ENCODE measurements around the gene TEKT4.
A peak's percentile ranks its signal among the peaks of the same experiment; 100 is the strongest.
"Not testable (repeated sequence)": the region's sequence is repeated elsewhere in the genome, so short reads cannot be mapped to it uniquely, and the experiment has no call there.

Gene TEKT4

GRCh38 chr2:94858163-94858888, 12.9 kb upstream of the TEKT4 start:
- not testable (repeated sequence) for H3K4me3 ChIP-seq (ENCODE audit: low read length in 2 of 2); H3K18ac ChIP-seq (ENCODE audit: low read length); DNase-seq (ENCODE audit: low spot score); H3K9me3 ChIP-seq (replicated peaks in 1 of 2; ENCODE audit: control insufficient read depth in 2 of 2, insufficient read depth in 1 of 2, low read depth in 1 of 2, low read length in 2 of 2); H3K14ac ChIP-seq (ENCODE audit: low read length); H3K4me1 ChIP-seq (ENCODE audit: control insufficient read depth in 2 of 2, insufficient read depth in 1 of 2, low read depth in 1 of 2, low read length in 2 of 2); H2AK5ac ChIP-seq (ENCODE audit: low read depth, low read length); H4K91ac ChIP-seq (ENCODE audit: low read depth, low read length, poor library complexity); H3K9ac ChIP-seq (ENCODE audit: low read depth, low read length, poor library complexity); H3K4me2 ChIP-seq (ENCODE audit: insufficient read depth, low read length, poor library complexity, severe bottlenecking); H2BK120ac ChIP-seq (ENCODE audit: low read depth, low read length); H2BK15ac ChIP-seq (ENCODE audit: low read length); H3K79me1 ChIP-seq (ENCODE audit: low read depth, low read length); H2BK12ac ChIP-seq (ENCODE audit: low read length); H2BK5ac ChIP-seq (ENCODE audit: low read length); H2AFZ ChIP-seq (ENCODE audit: low read length); H4K8ac ChIP-seq (ENCODE audit: low read depth, low read length); H3K4ac ChIP-seq (ENCODE audit: low read length); H3K27ac ChIP-seq (replicated peaks; ENCODE audit: low read length); H3K23ac ChIP-seq (ENCODE audit: low read depth, low read length, poor library complexity); H3K36me3 ChIP-seq (replicated peaks in 1 of 2; ENCODE audit: control insufficient read depth in 2 of 2, insufficient read depth in 2 of 2, low read length in 2 of 2)
- WGBS, 2 donors (ENCODE audit: extremely low coverage in 2 of 2, insufficient read length in 2 of 2, insufficient replicate concordance in 1 of 2): no CpG with 5 or more reads among the region's 38 CpGs
- peaks cover 2 to 43% (median 31%) of the 10 kb centered on the region in 3 experiments for H3K27me3 ChIP-seq (ENCODE audit: control insufficient read depth in 3 of 3, insufficient read depth in 3 of 3, low read depth in 1 of 3, low read length in 3 of 3)

GRCh38 chr2:94861308-94862152, 9.7 kb upstream of the TEKT4 start:
- H3K27ac ChIP-seq (replicated peaks; ENCODE audit: low read length): no peak overlapping the region
- no peak overlapping the region for H4K91ac ChIP-seq (ENCODE audit: low read depth, low read length, poor library complexity)
- peaks cover 0 to 3% of the 10 kb centered on the region in 2 donors for H3K4me1 ChIP-seq (ENCODE audit: control insufficient read depth in 2 of 2, insufficient read depth in 1 of 2, low read depth in 1 of 2, low read length in 2 of 2)
- H2BK12ac ChIP-seq (ENCODE audit: low read length): no peak overlapping the region
- H2BK15ac ChIP-seq (ENCODE audit: low read length): no peak overlapping the region
- no peak overlapping the region for H3K4ac ChIP-seq (ENCODE audit: low read length)
- H3K18ac ChIP-seq (ENCODE audit: low read length): peak overlapping the region; percentile 80
- H3K4me3 ChIP-seq (ENCODE audit: low read length in 2 of 2): peak overlapping the region; percentile 9 to 69
- no peaks in the 10 kb centered on the region for H3K9me3 ChIP-seq (replicated peaks in 1 of 2; ENCODE audit: control insufficient read depth in 2 of 2, insufficient read depth in 1 of 2, low read depth in 1 of 2, low read length in 2 of 2)
- no peaks in the 10 kb centered on the region for H3K36me3 ChIP-seq (replicated peaks in 1 of 2; ENCODE audit: control insufficient read depth in 2 of 2, insufficient read depth in 2 of 2, low read length in 2 of 2)
- H2BK120ac ChIP-seq (ENCODE audit: low read depth, low read length): no peak overlapping the region
- WGBS, 2 donors (ENCODE audit: extremely low coverage in 2 of 2, insufficient read length in 2 of 2, insufficient replicate concordance in 1 of 2): no CpG with 5 or more reads among the region's 60 CpGs
- peak overlapping the region; percentile 56 for H3K14ac ChIP-seq (ENCODE audit: low read length)
- peak overlapping the region; percentile 63 for H3K9ac ChIP-seq (ENCODE audit: low read depth, low read length, poor library complexity)
- H2AK5ac ChIP-seq (ENCODE audit: low read depth, low read length): no peak overlapping the region
- no peak overlapping the region for H2BK5ac ChIP-seq (ENCODE audit: low read length)
- peaks cover 2 to 42% (median 31%) of the 10 kb centered on the region in 3 experiments for H3K27me3 ChIP-seq (ENCODE audit: control insufficient read depth in 3 of 3, insufficient read depth in 3 of 3, low read depth in 1 of 3, low read length in 3 of 3)
- DNase-seq (ENCODE audit: low spot score): no peak
- peak overlapping the region; percentile 77 for H2AFZ ChIP-seq (ENCODE audit: low read length)
- peak overlapping the region; percentile 43 for H4K8ac ChIP-seq (ENCODE audit: low read depth, low read length)
- peaks cover 4% of the 10 kb centered on the region for H3K79me1 ChIP-seq (ENCODE audit: low read depth, low read length)
- peak overlapping the region; percentile 80 for H3K23ac ChIP-seq (ENCODE audit: low read depth, low read length, poor library complexity)
- peak overlapping the region; percentile 62 for H3K4me2 ChIP-seq (ENCODE audit: insufficient read depth, low read length, poor library complexity, severe bottlenecking)

- not testable (repeated sequence) for DNase-seq (ENCODE audit: low spot score); H4K91ac ChIP-seq (ENCODE audit: low read depth, low read length, poor library complexity); H3K9ac ChIP-seq (ENCODE audit: low read depth, low read length, poor library complexity); H3K14ac ChIP-seq (ENCODE audit: low read length); H3K36me3 ChIP-seq (replicated peaks in 1 of 2; ENCODE audit: control insufficient read depth in 2 of 2, insufficient read depth in 2 of 2, low read length in 2 of 2); H3K4me2 ChIP-seq (ENCODE audit: insufficient read depth, low read length, poor library complexity, severe bottlenecking); H3K4ac ChIP-seq (ENCODE audit: low read length); H3K4me1 ChIP-seq (ENCODE audit: control insufficient read depth in 2 of 2, insufficient read depth in 1 of 2, low read depth in 1 of 2, low read length in 2 of 2); H2BK120ac ChIP-seq (ENCODE audit: low read depth, low read length); H2AFZ ChIP-seq (ENCODE audit: low read length); H3K27ac ChIP-seq (replicated peaks; ENCODE audit: low read length); H3K4me3 ChIP-seq (ENCODE audit: low read length in 2 of 2); H2BK15ac ChIP-seq (ENCODE audit: low read length); H3K18ac ChIP-seq (ENCODE audit: low read length); H2BK12ac ChIP-seq (ENCODE audit: low read length); H2AK5ac ChIP-seq (ENCODE audit: low read depth, low read length); H2BK5ac ChIP-seq (ENCODE audit: low read length); H4K8ac ChIP-seq (ENCODE audit: low read depth, low read length); H3K79me1 ChIP-seq (ENCODE audit: low read depth, low read length); H3K23ac ChIP-seq (ENCODE audit: low read depth, low read length, poor library complexity); H3K9me3 ChIP-seq (replicated peaks in 1 of 2; ENCODE audit: control insufficient read depth in 2 of 2, insufficient read depth in 1 of 2, low read depth in 1 of 2, low read length in 2 of 2)
- peaks cover 2 to 34% (median 28%) of the 10 kb centered on the region in 3 experiments for H3K27me3 ChIP-seq (ENCODE audit: control insufficient read depth in 3 of 3, insufficient read depth in 3 of 3, low read depth in 1 of 3, low read length in 3 of 3)
- WGBS, 2 donors (ENCODE audit: extremely low coverage in 2 of 2, insufficient read length in 2 of 2, insufficient replicate concordance in 1 of 2): no CpG with 5 or more reads among the region's 17 CpGs
Measured at GRCh38 chr2:94862903-94863302, 8.3 kb upstream of the TEKT4 start.

- H2AFZ ChIP-seq (ENCODE audit: low read length): no peak overlapping the region
- no peak overlapping the region for H2AK5ac ChIP-seq (ENCODE audit: low read depth, low read length)
- H3K4me2 ChIP-seq (ENCODE audit: insufficient read depth, low read length, poor library complexity, severe bottlenecking): no peak overlapping the region
- no peak overlapping the region for H4K8ac ChIP-seq (ENCODE audit: low read depth, low read length)
- no peak overlapping the region for H4K91ac ChIP-seq (ENCODE audit: low read depth, low read length, poor library complexity)
- no CpG with 5 or more reads among the region's 4 CpGs for WGBS, 2 donors (ENCODE audit: extremely low coverage in 2 of 2, insufficient read length in 2 of 2, insufficient replicate concordance in 1 of 2)
- H3K79me1 ChIP-seq (ENCODE audit: low read depth, low read length): no peaks in the 10 kb centered on the region
- no peak overlapping the region for H2BK15ac ChIP-seq (ENCODE audit: low read length)
- H3K9ac ChIP-seq (ENCODE audit: low read depth, low read length, poor library complexity): no peak overlapping the region
- no peak overlapping the region for H3K4me3 ChIP-seq (ENCODE audit: low read length in 2 of 2)
- no peak overlapping the region for H2BK12ac ChIP-seq (ENCODE audit: low read length)
- DNase-seq (ENCODE audit: low spot score): no peak
- H3K27me3 ChIP-seq (ENCODE audit: control insufficient read depth in 3 of 3, insufficient read depth in 3 of 3, low read depth in 1 of 3, low read length in 3 of 3): peaks cover 0 to 26% (median 17%) of the 10 kb centered on the region in 3 experiments
- H3K4ac ChIP-seq (ENCODE audit: low read length): no peak overlapping the region
- H3K9me3 ChIP-seq (replicated peaks in 1 of 2; ENCODE audit: control insufficient read depth in 2 of 2, insufficient read depth in 1 of 2, low read depth in 1 of 2, low read length in 2 of 2): no peaks in the 10 kb centered on the region
- H3K27ac ChIP-seq (replicated peaks; ENCODE audit: low read length): no peak overlapping the region
- H2BK120ac ChIP-seq (ENCODE audit: low read depth, low read length): no peak overlapping the region
- H3K36me3 ChIP-seq (replicated peaks in 1 of 2; ENCODE audit: control insufficient read depth in 2 of 2, insufficient read depth in 2 of 2, low read length in 2 of 2): no peaks in the 10 kb centered on the region
- peak overlapping the region; percentile 6 for H3K14ac ChIP-seq (ENCODE audit: low read length)
- no peak overlapping the region for H3K18ac ChIP-seq (ENCODE audit: low read length)
- no peak overlapping the region for H2BK5ac ChIP-seq (ENCODE audit: low read length)
- H3K23ac ChIP-seq (ENCODE audit: low read depth, low read length, poor library complexity): no peak overlapping the region
- peaks cover 2 to 4% of the 10 kb centered on the region in 2 donors for H3K4me1 ChIP-seq (ENCODE audit: control insufficient read depth in 2 of 2, insufficient read depth in 1 of 2, low read depth in 1 of 2, low read length in 2 of 2)
Measured at GRCh38 chr2:94869131-94869530, 2.1 kb upstream of the TEKT4 start.

Data from neuronal stem cell (in vitro differentiated cells).